Hematopoietic multipotent progenitor cell treated with erythropoietin and hydrocortisone succinate and interleukin-3 and kit ligand, for 15 days (in vitro differentiated cells): Measurements from ENCODE around the gene IL25.
"Not testable (repeated sequence)": the region's sequence is repeated elsewhere in the genome, so short reads cannot be mapped to it uniquely, and the experiment has no call there.

Experiments
- DNase-seq: peaks from one replicate; pipeline ENCODE4 v3.0.0-alpha.2; 2015; ENCODE audit warnings: low spot score

IL25 gene

GRCh38 chr14:23409966-23410635 lies 37.5 kb downstream of the IL25 start:
- no peak for DNase-seq

- no peak for DNase-seq
Measured at GRCh38 chr14:23411563-23412525, 39.2 kb downstream of the IL25 start.

GRCh38 chr14:23413681-23414080 lies 41.1 kb downstream of the IL25 start:
- no peak for DNase-seq

GRCh38 chr14:23414254-23414653 lies 41.6 kb downstream of the IL25 start:
- DNase-seq = no peak

GRCh38 chr14:23414906-23415820 lies 42.6 kb downstream of the IL25 start:
- no peak for DNase-seq

GRCh38 chr14:23415821-23416778 lies 43.5 kb downstream of the IL25 start:
- DNase-seq = no peak

- no peak for DNase-seq
Measured at GRCh38 chr14:23416801-23417200, 44.2 kb downstream of the IL25 start.

- not testable (repeated sequence) for DNase-seq
Measured at GRCh38 chr14:23417269-23417668, 44.7 kb downstream of the IL25 start.

GRCh38 chr14:23418021-23418420 lies 45.4 kb downstream of the IL25 start:
- no peak for DNase-seq

GRCh38 chr14:23419646-23420045 lies 47.0 kb downstream of the IL25 start:
- not testable (repeated sequence) for DNase-seq

GRCh38 chr14:23421594-23421993 lies 49.0 kb downstream of the IL25 start:
- no peak for DNase-seq

GRCh38 chr14:23423657-23424056 lies 51.0 kb downstream of the IL25 start:
- DNase-seq = no peak

- no peak for DNase-seq
Measured at GRCh38 chr14:23425169-23425568, 52.6 kb downstream of the IL25 start.

GRCh38 chr14:23425798-23426197 lies 53.2 kb downstream of the IL25 start:
- DNase-seq = not testable (repeated sequence)
